Endothelial cell (in vitro differentiated cells): ENCODE data around the gene PLD4. TPM values are rescaled to one million over a fixed set of nuclear protein-coding genes. Genes with fewer than 3 reads are reported as not detected.

Experiments
- DNase-seq: peaks from one replicate; pipeline ENCODE4 v3.0.0; 2021; ENCODE audit warnings: low spot score
- H3K27ac Mint-ChIP-seq: one replicate; pipeline ENCODE4 v1.8.0; 2021; ENCODE audit warnings: mixed read lengths, inconsistent platforms; ENCODE audit not compliant: unreplicated experiment
- H3K27me3 Mint-ChIP-seq: one replicate; pipeline ENCODE4 v1.8.0; 2021; ENCODE audit warnings: mild to moderate bottlenecking, moderate library complexity, mixed read lengths, inconsistent platforms; ENCODE audit not compliant: unreplicated experiment
- H3K36me3 Mint-ChIP-seq: one replicate; pipeline ENCODE4 v1.8.0; 2021; ENCODE audit warnings: mild to moderate bottlenecking, low read depth, mixed read lengths, inconsistent platforms; ENCODE audit not compliant: unreplicated experiment
- H3K4me1 Mint-ChIP-seq: one replicate; pipeline ENCODE4 v1.8.0; 2021; ENCODE audit warnings: mild to moderate bottlenecking, mixed read lengths, inconsistent platforms; ENCODE audit not compliant: unreplicated experiment
- H3K4me3 Mint-ChIP-seq: one replicate; pipeline ENCODE4 v1.8.0; 2021; ENCODE audit warnings: mild to moderate bottlenecking, mixed read lengths, inconsistent platforms; ENCODE audit not compliant: unreplicated experiment
- H3K9me3 Mint-ChIP-seq: one replicate; pipeline ENCODE4 v1.8.0; 2021; ENCODE audit warnings: mixed read lengths, inconsistent platforms; ENCODE audit not compliant: unreplicated experiment
- CTCF ChIP-seq: fragments of 200-600 bp; sonication (generic); IDR thresholded peaks from one replicate; pipeline ENCODE4 v1.5.0; 2021; ENCODE audit warnings: antibody characterized with exemption; ENCODE audit not compliant: unreplicated experiment
- total RNA-seq: library from RNA; stranded (reverse); fragmentation: NEBNext Ultra II Directional; extraction: Animal tissue kit (Norgen Biotek cat#: 25700); gene quantifications from one replicate; pipeline ENCODE4 v1.2.1, GENCODE V29; 2021; ENCODE audit not compliant: unreplicated experiment

PLD4 gene
- total RNA-seq, 1 donor from 2014 or later, result 1.3 TPM

GRCh38 chr14:104926619-104927431 lies 2.1 kb downstream of the PLD4 start:
- no peaks in the 10 kb centered on the region for H3K9me3 Mint-ChIP-seq
- H3K4me3 Mint-ChIP-seq, result no peak overlapping the region
- TF ChIP-seq CTCF, result no peak
- no peaks in the 10 kb centered on the region for H3K36me3 Mint-ChIP-seq
- H3K27ac Mint-ChIP-seq, result no peak overlapping the region
- DNase-seq, result no peak
- H3K4me1 Mint-ChIP-seq, result no peaks in the 10 kb centered on the region
- H3K27me3 Mint-ChIP-seq, result peaks cover 7% of the 10 kb centered on the region

- no peak overlapping the region for H3K4me3 Mint-ChIP-seq
- H3K27me3 Mint-ChIP-seq, result peaks cover 9% of the 10 kb centered on the region
- H3K36me3 Mint-ChIP-seq, result no peaks in the 10 kb centered on the region
- no peak for DNase-seq
- no peak overlapping the region for H3K27ac Mint-ChIP-seq
- H3K9me3 Mint-ChIP-seq, result no peaks in the 10 kb centered on the region
- no peak for TF ChIP-seq CTCF
- H3K4me1 Mint-ChIP-seq, result no peaks in the 10 kb centered on the region
These were observed 2.7 kb downstream of the PLD4 start for GRCh38 chr14:104927432-104927816.

- Mint-ChIP-seq H3K4me1 (no peaks in the 10 kb centered on the region), H3K36me3 (no peaks in the 10 kb centered on the region), H3K4me3 (no peak overlapping the region), H3K9me3 (no peaks in the 10 kb centered on the region), H3K27me3 (peaks cover 9% of the 10 kb centered on the region), H3K27ac (no peak overlapping the region)
- DNase-seq, result no peak
- TF ChIP-seq CTCF, result no peak
These were observed 3.2 kb downstream of the PLD4 start for GRCh38 chr14:104927901-104928300.

GRCh38 chr14:104928391-104929133 lies 3.9 kb downstream of the PLD4 start:
- no peaks in the 10 kb centered on the region for H3K4me1 Mint-ChIP-seq
- no peaks in the 10 kb centered on the region for H3K36me3 Mint-ChIP-seq
- peaks cover 7% of the 10 kb centered on the region for H3K27me3 Mint-ChIP-seq
- no peak overlapping the region for H3K27ac Mint-ChIP-seq
- no peak for TF ChIP-seq CTCF
- no peak for DNase-seq
- H3K9me3 Mint-ChIP-seq, result no peaks in the 10 kb centered on the region
- no peak overlapping the region for H3K4me3 Mint-ChIP-seq
